Cerebellar nuclear complex (tissue), 1 donor: ENCODE data around the gene SLC28A1.
"Not testable (repeated sequence)": the region's sequence is repeated elsewhere in the genome, so short reads cannot be mapped to it uniquely, and the experiment has no call there.

ENCODE experiments used
- DNase-seq, 2 experiments: peaks; one replicate each; lab custom pipeline; 2025; lab: John Stamatoyannopoulos, UW

Gene SLC28A1

DNA sequence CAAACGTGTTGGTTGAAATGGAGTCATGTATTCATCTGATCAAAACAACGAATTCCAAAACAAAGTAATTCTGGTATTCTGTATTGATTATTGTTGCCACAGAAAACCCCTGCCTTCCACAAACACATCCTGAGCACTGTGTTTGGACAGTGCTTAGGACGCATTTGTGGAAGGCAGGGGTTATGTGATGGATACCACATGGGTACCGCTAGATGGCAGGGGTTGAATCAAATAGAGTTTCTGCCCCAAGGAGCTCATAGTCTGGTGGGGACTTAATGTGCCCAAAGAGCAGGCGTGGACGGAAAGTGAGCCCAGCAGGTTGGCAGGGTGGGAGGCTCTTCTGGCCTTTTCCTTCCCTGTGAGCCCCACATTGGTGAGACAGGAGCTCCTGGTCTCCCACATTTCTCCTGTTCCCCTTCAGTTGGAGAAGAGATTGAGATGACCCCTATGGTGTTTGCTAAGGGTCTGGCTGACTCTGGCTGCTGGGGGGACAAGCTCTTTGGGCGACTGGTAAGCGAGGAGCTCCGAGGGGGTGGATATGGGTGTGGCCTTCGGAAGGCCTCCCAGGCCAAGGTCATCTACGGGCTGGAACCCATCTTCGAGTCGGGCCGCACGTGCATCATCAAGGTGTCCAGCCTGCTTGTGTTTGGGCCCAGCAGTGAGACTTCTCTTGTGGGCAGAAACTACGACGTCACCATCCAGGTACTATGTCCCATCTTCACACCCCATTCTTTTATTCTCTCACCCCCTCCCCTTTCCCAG is 22.1 kb upstream of the SLC28A1 start:
- DNase-seq, result no peak

DNA sequence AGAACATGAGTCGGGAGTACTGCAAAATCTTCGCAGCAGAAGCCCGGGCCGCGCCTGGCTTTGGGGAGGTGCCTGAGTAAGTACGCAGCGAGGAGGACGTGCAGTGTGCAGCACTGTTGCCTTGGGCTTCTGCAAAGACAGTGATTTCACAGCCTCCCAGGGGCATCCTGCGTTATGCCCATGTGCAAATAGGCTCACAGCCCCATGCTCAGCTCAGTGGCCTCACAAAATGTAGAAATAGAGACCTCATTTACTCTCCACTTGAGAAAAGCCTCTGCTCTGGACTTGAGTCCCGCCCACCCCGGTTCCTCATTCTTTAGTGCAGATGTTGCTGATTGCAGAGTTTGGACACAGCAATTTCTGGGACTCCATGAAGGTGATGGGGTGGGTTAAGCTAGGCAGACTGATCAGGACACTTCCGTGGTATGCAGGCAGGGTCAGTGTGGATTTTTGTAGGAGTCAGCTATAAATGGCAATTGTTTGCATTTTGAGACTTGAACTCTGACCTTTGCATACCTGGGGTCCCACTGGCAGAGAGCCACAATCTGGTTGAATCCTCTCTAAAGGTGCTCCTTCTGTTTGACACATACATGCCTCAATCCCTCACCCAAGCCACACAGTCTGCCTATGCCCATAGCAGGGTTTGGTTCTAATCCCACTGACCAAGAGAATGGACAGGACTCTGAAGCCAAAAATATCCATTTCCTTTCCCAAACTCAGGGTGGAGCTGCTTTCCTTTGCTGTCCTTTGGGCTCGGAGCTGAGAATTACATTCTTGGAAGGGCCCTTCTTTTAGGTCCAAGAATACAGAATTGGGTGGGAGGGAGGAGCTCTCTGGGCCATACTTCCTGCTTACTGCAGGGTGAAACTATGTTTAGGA is 20.7 kb upstream of the SLC28A1 start:
- DNase-seq, result no peak

DNA sequence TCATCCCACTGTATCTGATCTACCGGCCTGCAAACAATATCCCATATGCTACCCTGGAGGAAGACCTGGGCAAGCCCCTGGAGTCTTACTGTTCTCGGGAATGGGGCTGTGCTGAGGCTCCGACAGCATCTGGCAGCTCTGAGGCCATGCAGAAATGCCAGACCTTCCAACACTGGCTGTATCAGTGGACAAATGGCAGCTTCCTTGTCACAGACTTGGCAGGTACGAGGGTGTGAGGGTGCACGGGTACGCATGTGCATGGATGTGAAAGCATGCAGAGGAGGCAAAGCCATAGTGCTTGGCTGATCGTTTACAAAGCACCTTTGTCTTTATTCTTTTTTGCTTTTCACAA is 20.0 kb upstream of the SLC28A1 start:
- no peak for DNase-seq

DNA sequence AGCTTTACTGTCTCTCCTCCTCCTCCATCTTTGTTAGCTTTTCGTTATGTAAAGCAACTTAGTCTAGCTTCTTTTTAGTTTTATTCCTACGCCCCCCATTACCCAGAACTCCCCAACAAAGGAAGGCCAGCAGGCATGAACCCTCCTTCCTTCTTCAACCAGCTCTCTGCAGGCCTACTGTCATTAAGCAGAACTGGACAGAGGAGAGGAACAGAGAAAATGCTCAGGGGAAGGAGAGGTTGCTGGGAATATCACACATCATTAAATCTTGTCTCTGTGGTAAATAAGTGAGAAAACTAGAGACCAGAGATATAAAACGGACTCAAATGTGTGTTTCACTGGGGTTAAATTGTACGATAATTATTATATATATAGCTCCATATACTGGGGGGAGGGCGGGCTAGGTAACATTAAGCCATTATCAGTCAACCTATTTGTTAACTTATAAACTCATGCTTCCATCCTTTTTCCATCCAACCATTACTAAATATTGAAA is 19.3 kb upstream of the SLC28A1 start:
- DNase-seq, result no peak

DNA sequence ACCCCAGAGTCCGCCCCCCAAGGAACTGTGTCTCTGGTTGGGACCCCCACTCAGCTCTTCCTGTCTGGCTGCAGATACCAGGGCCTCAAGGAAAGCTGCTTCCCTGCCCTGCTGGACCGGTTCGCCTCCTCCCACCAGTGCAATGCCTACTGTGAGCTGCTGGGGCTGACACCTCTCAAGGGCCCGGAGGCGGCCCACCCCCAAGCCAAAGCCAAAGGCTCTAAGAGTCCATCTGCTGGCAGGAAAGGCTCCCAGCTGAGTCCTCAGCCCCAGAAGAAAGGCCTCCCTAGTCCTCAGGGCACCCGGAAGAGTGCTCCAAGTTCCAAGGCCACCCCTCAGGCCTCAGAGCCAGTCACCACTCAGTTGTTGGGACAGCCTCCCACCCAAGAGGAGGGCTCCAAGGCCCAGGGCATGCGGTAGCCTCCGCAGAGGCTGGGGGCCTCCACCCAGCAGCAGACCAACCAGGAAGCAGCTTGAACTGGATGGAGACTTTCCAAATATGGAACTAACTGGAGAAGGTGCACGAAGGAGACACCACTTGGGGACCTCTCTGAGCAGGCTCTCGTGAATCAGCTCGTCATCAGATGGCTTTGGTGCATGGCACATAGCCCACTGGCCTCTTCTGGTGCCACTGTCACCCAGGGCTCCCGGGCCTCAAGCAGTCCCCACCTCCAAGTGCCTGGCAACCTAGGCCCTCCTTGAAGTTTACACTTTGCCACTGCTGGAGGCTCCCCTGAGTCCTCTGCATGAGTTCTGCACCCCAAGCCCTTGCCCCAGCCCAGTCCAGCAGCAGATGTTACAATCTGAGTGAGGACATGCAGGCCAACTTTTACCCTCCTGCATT is 16.2 kb upstream of the SLC28A1 start:
- no peak for DNase-seq

DNA sequence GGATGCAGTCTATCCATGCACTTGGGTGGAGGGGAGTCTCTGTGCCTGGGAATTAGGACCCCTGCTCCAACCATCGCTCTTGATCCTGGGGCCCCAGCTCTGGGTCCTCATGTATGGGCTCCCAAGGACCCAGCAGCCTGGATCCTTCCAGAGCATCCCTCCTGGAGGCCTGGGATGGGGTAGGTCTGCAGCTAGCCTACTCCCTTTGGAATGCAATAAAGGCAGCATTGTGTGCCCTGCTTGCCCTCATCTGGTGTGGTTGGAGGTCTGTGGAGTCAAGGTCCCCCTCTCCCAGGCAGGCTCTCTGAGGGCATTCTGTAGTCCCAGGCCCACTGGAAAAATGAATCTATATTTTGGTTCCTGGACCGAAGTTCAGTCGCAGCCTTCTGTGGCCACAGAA is 15.0 kb upstream of the SLC28A1 start:
- DNase-seq, result no peak

DNA sequence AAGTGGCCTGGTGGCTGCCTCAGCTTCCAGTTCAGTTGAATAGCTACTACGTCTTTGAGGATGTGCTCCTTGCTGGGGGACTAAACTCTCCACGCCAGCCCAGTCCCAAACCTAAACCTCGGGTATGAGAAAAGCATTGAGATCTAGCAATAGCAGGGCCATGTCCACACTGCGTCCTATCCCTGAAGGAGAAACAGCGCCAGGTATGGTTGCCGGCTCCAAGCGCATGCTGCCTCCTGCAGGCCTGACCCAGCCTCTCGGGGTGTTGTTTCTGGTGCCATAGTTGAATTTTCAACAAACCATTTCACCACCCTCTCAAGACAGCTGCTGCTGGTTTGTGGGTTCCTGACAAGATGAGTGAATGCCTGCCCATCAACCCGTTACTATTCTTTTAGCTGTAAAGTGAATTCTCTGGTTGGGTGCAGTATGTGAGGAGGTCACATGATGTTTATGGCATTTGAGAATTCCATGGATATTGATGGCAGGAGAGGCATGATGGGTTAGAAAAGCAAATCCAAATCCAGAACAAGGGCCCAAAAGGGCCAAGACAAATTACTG is 13.0 kb upstream of the SLC28A1 start:
- no peak for DNase-seq

DNA sequence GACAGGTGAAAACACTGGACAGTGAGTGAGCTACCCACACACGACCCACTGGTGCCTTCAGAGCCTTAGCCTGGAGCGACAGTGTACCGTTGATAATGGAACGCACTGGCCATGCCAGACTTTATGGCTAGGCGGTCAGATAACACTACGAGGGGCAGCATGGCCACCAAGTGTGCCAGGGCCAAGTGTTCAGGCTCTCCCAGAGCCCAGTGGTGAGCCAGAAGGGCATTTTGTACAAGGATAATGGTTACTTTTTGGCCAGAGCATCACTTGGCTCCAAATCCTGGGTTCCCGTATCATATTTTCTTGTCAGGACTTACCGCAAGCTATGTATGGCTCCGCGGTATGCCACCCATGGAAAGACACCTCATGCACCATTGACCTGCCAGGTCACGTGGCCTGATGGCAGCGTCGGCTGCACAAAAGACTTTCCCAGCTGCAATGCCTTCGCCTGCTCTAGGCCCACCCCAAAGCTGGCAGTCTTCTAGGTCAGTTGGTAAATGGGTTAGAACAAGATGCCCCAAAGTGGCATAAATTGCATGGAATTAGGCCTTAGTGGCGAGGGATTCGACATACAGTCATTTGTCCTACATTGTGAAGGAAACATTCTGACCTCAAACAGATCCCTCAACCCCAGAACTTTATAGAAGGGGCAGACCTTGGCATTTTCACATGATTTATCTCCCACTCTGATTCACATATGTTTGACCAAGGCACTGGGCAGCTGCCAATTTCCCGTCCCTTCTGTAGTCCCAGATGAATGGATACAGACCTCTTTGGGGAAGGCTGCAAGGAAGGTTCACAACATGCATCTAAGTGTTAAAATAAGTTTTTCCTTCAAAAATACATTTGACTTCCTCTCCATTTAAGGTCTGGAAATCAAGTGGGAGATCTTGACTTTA is 12.2 kb upstream of the SLC28A1 start:
- no peak for DNase-seq

DNA sequence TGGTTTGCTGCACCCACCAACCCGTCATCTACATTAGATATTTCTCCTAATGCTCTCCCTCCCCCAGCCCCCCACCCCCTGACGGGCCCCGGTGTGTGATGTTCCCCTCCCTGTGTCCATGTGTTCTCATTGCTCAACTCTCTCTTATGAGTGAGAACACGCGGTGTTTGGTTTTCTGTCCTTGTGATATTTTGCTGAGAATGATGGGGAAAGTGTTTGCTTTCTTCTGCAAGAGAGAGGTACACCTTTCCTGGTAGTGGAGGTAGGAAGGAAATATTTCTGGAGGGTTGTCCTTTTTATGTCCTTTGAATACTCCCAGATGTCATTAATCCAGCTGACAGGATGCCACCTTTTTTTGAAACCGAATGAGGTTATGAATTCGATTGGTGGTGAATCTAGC is 10.5 kb upstream of the SLC28A1 start:
- no peak for DNase-seq

DNA sequence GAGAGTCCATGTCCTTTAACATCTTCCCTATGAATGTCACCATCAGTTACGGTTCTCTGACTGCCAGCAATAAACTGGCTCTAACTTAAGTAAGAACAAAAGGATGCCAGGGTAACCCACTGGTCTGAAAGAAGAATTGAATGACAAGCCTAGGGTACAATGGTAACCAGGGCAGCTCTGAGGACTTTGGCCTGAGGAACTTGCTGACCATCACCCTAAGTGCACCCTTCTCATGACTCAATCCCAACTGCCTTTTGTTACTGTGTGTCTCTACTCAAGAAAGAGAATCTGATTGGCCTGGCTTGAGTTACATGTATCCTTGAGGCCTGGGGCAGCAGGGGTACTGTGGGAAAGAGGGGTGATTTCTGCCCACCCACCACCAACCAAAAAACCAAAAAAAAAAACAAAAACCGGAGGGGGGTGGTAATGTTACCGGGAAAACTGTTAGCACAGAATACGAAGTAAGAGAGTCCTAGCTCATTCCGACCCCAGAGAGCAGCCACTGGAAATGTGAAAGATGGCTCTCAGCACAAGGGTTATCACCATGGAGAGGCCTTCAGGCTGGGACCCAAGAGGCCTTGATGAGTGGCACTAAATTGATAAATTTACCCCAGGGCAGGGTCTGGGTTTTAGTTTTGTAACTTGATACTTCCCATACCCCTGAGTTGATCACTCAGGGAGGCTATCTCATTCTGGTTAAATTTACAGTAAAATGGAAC is 9.3 kb upstream of the SLC28A1 start:
- DNase-seq, result no peak

DNA sequence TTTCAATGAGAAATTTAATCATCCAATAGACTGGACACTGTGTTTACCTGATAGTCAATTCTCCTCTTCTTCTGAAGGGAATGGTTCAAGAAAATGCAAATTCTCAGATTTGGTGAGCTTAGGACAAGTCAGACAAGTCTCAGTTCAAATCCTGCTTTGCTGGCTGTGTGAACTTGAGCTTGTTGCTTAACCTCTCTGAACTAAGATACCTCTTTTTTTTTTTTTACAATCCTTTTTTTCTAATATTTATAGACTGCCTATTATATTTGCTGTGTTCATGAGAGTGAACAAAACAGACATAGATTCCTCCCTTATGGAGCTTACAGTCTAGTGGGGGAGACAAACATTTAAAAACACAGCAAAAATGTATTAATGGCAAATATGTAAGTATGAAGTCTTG is 8.2 kb upstream of the SLC28A1 start:
- DNase-seq, result no peak

DNA sequence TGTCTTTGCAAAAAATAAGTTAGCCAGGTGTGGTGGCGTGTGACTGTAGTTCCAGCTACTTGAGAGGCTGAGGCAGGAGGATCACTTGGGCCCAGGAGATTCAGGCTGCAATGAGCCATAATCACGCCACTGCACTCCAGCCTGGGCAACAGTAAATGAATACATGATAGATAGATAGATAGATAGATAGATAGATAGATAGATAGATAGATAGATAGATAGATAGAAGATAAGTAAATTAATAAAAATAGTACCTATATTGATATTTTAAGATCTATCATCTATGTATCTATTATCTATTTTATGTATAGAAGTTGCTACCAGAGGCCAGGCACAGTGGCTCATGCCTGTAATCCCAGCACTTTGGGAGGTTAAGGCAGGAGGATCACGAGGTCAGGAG is 6.8 kb upstream of the SLC28A1 start:
- DNase-seq, result not testable (repeated sequence)

DNA sequence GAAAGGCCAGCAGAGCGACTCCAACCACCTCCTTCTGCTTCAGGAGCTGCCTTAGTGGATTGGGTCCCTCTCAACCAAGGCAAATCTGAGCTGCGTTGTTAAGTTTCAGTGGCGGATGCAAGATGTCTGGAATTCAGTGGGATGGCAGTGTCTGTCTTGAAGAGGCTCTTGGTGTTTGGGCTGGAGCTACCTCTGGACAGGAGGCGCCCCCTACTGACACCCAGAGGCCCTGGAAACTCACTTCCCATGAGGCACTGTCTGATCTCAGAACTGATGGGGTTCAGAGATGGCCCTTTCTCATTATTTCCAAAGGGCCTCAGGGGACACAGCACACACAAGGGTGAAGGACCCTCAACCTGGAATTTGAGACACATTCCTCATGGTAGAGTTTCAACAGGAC is 6.0 kb upstream of the SLC28A1 start:
- no peak for DNase-seq

DNA sequence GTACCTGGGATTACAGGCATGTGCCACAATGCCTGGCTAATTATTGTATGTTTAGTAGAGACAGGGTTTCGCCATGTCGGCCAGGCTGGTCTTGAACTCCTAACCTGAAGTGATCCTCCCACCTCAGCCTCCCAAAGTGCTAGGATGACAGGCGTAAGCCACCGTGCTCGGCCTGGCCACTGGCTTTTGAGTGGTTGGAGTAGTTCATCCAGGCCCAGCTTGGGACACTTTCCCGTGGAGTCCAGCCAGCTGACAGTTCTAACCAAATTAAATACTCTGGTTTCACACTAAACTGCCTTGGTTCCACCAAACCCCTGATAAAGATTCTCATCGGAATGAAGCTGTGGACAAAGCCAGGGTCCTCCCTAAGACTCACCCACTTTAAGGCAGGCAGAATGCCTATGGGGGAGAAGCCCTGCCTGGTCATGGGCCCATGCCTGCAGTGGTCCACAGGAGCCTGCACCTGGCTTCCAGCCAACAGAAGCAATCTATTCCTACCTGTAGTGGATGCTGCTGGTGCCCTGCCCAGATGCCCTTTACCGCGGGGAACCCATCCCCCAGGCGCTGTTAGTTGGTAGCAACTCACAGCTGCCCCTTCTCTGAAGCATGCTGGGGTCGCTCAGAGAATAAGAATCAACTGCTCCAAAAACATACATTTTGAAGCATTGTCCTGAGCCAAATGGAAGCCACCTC is 5.2 kb upstream of the SLC28A1 start:
- DNase-seq, result no peak

DNA sequence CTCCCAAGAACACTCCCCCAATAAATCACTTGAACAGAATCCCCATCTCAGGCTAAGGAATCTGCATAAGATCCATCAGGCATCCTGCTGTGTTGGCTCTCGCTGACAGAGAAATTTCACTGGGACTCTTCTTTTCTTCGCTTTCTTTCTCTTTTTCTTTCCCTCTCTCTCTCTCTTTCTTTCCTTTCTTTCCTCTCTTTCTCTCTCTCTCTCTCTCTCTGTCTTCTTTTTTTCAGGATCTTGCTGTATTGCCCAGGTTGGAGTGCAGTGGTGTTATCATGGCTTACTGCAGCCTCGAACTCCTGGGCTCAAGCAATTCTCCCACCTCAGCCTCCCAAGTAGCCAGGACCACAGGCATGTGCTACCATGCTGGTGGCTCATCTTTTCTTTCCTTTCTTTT is 4.5 kb upstream of the SLC28A1 start:
- DNase-seq, result no peak

DNA sequence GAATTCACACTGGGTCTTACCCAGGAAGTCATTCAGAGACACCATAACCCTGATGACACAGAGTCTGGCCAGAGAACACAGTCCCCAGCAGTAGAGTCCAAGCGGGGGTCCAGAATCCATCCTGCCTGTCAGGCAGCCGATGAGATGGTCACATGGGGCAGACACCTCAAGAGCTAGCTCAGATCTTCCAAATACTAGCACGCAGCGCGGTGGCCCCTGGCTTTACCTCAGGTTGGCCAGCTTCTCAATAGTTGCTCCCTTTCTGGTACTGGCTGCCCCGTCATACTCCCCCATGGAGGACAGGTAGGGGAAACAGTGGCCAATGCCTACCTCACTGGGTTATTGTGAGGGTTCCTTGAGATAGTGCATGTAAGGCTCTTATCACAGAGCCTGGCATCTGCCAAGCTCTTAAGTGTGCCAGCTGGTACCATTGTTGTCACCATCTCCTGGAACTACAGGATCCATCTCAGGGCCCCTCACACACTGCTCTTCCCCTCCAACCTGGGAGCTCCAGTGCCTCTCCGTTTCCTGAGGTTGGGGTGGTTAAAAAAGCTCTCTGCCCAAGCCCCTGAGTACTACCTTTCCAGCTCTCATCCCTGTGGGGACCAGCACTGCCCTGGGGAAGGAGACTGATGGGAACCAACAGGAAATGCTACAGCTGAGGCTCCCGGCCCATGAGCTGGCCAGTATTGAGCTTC is 3.5 kb upstream of the SLC28A1 start:
- DNase-seq, result no peak

DNA sequence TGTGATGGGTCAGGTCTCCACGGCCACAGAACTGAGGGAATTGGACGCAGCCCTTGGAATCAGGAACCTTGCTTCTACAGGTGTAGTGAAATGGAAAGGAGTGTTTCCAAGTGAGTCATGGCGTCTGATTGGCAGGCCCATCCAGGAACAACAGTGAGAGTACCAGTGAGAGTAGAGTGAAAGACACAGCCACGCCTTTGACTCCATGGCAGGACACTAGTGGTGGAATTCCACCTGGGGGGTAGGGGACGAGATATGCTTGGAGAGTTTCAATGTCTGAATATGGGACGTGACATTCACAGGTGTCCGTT is 3.0 kb upstream of the SLC28A1 start:
- DNase-seq, result no peak

DNA sequence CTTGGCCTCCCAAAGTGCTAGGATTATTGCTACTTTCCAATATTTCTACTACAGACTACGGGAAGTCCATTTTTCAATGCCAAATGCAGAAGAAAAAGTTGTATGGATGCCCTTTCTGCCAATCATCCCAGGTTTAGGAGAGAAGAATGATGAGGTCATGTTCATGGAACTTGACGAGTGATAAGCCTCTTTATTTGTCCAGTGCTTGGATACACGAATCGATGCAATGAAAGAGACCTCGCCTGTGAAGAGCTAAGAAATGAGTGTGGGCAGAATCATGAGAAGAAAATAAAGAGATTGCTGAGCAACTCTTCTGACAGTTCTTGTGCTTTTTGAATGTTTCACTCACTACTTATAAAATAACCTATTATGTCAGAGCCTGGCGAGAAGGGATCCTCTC is 996 bp upstream of the SLC28A1 start:
- DNase-seq, result no peak

DNA sequence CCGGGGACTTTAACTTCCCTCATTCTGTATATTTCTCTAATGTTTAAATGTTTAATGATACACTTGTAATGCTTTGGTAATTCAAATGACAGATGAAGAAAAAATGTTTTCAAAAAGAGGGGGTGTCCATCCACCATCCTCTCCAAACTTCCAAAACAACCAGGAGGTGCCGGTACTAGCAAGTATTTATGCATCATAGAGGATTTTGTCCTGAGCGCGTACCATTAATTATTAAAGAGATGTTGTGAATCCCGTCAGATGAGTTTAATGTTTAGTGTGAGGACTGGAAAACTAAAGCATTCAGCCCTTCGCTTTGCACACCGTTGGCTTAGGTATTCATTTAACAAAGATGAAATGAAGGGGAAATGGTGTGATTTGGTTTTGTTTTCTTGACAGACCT is 1.3 kb downstream of the SLC28A1 start:
- no peak for DNase-seq
